ENCODE measurements around the gene SAMM50. TPM values are rescaled to one million over a fixed set of nuclear protein-coding genes. Genes with fewer than 3 reads are reported as not detected.

SAMM50 gene
- total RNA-seq, 1 experiment from 2014 or later: 40.8 TPM

DNA sequence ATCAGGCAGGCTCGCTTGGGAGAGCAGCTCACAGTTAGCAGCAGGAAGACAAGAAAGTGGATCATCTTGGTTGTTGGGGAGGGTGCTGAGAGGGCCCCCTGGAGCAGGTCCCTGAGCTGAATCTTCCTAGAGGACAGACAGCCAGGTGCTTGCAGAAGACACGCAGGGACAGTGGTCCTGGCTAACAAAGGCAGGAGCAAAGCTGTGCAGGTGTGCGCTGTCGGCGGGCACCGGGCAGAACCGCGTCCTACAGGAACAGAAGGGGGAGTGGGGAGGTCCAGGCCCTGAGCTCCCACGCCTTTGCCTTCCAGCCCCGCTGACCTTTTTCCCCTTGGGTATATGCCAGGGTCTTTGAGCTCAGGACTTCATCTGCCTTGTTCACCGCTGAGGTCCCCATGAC, 38.8 kb downstream of the SAMM50 start:
- H3K4me2 ChIP-seq (ENCODE audit: low read length): no peak overlapping the region
- BruUV-seq (replicated peaks): no TSS peak
- no peaks in the 10 kb centered on the region for H3K9me3 ChIP-seq (ENCODE audit: control insufficient read depth in 1 of 2, insufficient read depth in 1 of 2, low read depth in 1 of 2, low read length in 2 of 2)
- CTCF ChIA-PET: interaction anchor here (0.6 to 4.0 kb wide), 6 partner anchors 7 to 632 kb away, joined by 3 to 84 read pairs (median 10); no protein-coding TSS in a partner anchor
- no peaks in the 10 kb centered on the region for H3K27me3 ChIP-seq (ENCODE audit: insufficient read depth, low read length)
- POLR2A ChIA-PET: interaction anchor here (2.1 kb wide), 1 partner anchor 92 kb away, joined by 9 read pairs; no protein-coding TSS in a partner anchor
- no peak overlapping the region for H3K4me3 ChIP-seq (replicated peaks in 1 of 2; ENCODE audit: low read depth in 1 of 2, low read length in 2 of 2)
- no peaks in the 10 kb centered on the region for H4K20me1 ChIP-seq (ENCODE audit: insufficient read depth)
- H2AFZ ChIP-seq (ENCODE audit: low read depth, low read length, poor library complexity, severe bottlenecking): no peak overlapping the region
- no peaks in the 10 kb centered on the region for H3K79me2 ChIP-seq (ENCODE audit: insufficient read depth, low read length)
- DNase-seq (ENCODE audit: low read depth, low spot score) (no peak), ATAC-seq (no peak)
- H3K9ac ChIP-seq (ENCODE audit: low read length): no peak overlapping the region
- peaks cover 22 to 28% of the 10 kb centered on the region in 2 experiments; a peak in 3 of 4 replicates for H3K36me3 ChIP-seq (ENCODE audit: control insufficient read depth in 1 of 2, insufficient read depth in 2 of 2, low read length in 2 of 2)
- no peaks in the 10 kb centered on the region for H3K9me2 ChIP-seq (ENCODE audit: insufficient read depth)
- RAD21 ChIA-PET (ENCODE audit: low non-redundant PET in 1 of 2, low total read pairs in 2 of 2, uncharacterized antibody in 2 of 2, unreplicated experiment in 2 of 2): interaction anchor here (1.0 to 1.6 kb wide), 5 partner anchors 92 to 633 kb away, joined by 3 to 13 read pairs (median 4); no protein-coding TSS in a partner anchor
- no peak for TF ChIP-seq CBX3 (IDR thresholded peaks at IDR 0.05; ENCODE audit: low read depth)
- no peak for TF ChIP-seq ELF1 (IDR thresholded peaks at IDR 0.05; ENCODE audit: borderline replicate concordance, low read depth)
- no peak for TF ChIP-seq ZBTB33 (IDR thresholded peaks at IDR 0.05; ENCODE audit: extremely low read depth, insufficient replicate concordance, low read length)
- no peak for TF ChIP-seq YY1 (IDR thresholded peaks at IDR 0.05; ENCODE audit: extremely low read depth, insufficient replicate concordance, low read depth, low read length)
- TF ChIP-seq EZH2 (IDR thresholded peaks at IDR 0.05): no peak
- TF ChIP-seq ATF3 (IDR thresholded peaks at IDR 0.05): no peak
- no peak for TF ChIP-seq MAX (IDR thresholded peaks at IDR 0.05)
- TF ChIP-seq, protein P1, sequence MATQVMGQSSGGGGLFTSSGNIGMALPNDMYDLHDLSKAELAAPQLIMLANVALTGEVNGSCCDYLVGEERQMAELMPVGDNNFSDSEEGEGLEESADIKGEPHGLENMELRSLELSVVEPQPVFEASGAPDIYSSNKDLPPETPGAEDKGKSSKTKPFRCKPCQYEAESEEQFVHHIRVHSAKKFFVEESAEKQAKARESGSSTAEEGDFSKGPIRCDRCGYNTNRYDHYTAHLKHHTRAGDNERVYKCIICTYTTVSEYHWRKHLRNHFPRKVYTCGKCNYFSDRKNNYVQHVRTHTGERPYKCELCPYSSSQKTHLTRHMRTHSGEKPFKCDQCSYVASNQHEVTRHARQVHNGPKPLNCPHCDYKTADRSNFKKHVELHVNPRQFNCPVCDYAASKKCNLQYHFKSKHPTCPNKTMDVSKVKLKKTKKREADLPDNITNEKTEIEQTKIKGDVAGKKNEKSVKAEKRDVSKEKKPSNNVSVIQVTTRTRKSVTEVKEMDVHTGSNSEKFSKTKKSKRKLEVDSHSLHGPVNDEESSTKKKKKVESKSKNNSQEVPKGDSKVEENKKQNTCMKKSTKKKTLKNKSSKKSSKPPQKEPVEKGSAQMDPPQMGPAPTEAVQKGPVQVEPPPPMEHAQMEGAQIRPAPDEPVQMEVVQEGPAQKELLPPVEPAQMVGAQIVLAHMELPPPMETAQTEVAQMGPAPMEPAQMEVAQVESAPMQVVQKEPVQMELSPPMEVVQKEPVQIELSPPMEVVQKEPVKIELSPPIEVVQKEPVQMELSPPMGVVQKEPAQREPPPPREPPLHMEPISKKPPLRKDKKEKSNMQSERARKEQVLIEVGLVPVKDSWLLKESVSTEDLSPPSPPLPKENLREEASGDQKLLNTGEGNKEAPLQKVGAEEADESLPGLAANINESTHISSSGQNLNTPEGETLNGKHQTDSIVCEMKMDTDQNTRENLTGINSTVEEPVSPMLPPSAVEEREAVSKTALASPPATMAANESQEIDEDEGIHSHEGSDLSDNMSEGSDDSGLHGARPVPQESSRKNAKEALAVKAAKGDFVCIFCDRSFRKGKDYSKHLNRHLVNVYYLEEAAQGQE (IDR thresholded peaks at IDR 0.05; ENCODE audit: low read depth): no peak
- TF ChIP-seq SRF (IDR thresholded peaks at IDR 0.05; ENCODE audit: low read depth): no peak
- TF ChIP-seq RAD21 (IDR thresholded peaks at IDR 0.05; ENCODE audit: low read depth): no peak
- no peak for TF ChIP-seq ZNF274 (IDR thresholded peaks at IDR 0.05; ENCODE audit: low read depth, low read length)
- H3K4me1 ChIP-seq (ENCODE audit: control insufficient read depth in 1 of 2, insufficient read depth in 2 of 2, low read length in 2 of 2): no peaks in the 10 kb centered on the region
- intact Hi-C loops (cut with micrococcal nuclease): no loop called here
- H3K27ac ChIP-seq (ENCODE audit: low read depth, low read length): no peak overlapping the region
